GM19372 (cell line): ENCODE measurements around the gene RERE.

Experiments
- ATAC-seq: cut with Tn5 transposase; IDR thresholded peaks from one replicate; pipeline ENCODE4 v1.9.1; 2021; ENCODE audit warnings: mild to moderate bottlenecking, low read depth, moderate library complexity; ENCODE audit not compliant: unreplicated experiment

Gene RERE

GRCh38 chr1:8722366-8722765 is 95.1 kb downstream of the RERE start:
- no peak for ATAC-seq

DNA sequence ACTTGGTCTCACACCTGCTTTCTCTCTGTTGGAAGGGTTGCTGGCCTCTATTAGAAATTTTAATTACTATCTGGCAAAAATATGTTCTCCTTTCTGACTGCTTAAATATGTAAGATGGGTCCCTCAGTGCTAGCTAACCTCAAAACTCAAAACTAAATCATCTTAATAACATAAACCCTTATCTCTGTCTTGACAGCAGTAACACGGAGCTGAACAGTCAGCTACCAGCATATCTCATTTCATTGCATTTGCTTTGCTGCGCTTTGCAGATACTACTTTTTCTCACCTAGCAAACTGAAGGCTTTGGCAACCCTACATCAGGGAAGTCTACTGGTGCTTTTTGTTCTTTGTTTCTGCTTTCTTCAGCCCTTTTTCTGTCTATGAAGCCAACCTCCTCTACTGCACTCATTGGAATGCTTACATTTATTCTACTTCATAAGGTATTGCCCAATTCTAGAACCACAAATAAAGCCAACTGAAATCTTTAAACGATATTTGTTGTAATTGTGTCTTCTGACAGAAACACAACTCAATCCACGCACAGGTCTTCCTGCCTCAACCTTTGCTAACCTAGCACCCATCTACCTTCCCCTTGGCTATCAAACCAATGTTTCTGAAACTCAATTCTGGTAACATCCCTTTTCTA is 95.6 kb downstream of the RERE start:
- no peak for ATAC-seq

GRCh38 chr1:8720347-8720746 is 97.1 kb downstream of the RERE start:
- no peak for ATAC-seq

DNA sequence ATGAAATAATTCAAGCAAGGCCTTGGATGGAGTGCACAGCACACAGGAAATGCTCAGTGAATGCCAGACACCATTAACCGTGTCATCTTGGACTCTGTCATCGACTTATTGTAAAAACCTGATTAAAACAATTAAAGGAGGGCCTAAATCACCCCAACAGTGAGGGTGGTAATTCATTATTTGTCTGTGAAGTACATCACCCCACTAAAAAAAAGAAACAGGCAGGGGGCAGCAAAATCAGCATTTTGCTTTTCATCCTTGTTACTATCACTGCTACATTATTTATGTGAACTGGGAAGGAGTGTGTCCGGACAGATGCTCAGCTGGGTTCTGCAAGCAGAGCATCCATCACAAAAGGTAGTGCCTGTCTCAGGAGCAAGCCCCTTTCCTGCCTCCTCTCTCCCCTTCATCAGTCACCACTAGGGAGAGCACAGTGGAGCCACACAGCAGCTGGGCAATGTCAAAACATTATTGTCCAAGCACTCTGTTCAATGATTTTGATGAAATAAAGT is 98.5 kb downstream of the RERE start:
- ATAC-seq = no peak

DNA sequence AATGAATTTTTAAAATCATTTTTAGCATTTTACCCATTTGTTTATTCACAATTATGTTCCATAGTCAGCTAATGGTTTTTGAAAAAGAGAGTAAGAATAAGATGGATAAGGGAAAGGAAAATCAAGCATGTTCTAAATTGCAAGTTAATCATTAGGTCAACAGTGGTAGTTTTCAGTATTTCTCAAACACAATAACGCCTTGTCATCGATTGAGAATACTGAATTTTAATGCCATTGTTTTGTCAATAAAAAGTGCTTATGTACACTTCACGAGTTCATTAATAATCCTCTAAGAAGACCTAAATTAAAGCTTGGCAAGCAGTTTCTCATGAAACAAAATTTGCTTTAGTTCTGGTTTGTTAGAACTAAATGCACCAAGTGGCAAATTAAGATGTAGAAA is 100.3 kb downstream of the RERE start:
- ATAC-seq = no peak

GRCh38 chr1:8716238-8716637 is 101.2 kb downstream of the RERE start:
- no peak for ATAC-seq

- ATAC-seq = no peak
Measured at GRCh38 chr1:8714173-8714572, 103.3 kb downstream of the RERE start.

DNA sequence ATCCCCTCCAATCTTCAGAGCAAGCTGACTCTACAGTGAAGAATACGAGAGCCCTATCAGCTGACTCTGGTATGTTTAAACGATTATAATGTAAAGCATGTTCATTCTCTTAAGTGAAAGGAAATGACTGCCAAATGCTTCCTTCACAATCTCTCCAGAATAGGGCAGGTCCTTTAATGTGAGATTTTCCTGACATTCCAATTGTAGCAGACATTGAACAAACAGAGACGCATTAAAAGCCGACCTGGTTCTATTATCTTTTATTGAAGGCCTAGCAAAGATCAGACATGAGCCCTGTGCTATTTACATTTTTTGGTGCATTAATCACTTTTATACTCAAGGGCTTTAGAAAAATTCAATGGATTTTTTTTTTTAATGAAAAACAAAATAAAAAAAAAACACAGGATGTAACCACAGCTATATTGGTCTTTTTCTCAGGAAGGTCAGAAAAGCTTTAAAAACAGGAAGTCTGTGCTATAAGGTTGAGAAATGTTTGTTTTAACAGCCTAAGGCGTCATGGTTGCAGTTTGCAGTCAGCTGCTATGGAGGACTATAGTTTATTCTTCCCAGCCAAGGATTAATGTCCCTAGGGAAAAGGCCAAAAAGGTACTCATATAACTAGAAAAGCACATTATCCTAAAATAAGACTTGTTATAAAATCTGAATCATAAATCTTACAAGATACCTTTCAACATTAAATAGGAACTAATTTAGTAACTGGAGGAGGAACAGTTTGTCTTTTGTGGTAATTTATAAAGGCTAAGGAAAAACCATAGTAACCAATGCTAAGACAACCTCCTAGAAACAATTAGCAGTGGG is 104.8 kb downstream of the RERE start:
- no peak for ATAC-seq

- ATAC-seq = no peak
Measured at GRCh38 chr1:8711873-8712412, 105.5 kb downstream of the RERE start.

DNA sequence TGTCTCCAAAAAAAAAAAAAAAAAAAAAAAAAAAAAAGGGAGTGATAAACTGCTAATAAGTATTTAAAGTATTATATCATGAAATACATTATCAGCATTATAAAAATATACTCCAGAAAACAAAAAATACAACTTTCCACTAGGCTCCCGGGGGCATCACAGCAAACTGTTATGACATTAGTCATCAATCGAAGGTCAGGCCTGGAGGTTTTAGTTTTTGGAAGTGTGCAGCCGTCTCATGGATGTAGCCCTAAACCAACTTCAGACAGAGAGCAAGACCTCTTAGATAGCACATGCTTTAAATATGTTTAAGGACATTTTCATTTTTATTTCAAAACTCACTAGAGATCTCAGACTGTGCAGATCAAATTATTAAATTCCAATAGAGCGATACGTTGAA is 106.3 kb downstream of the RERE start:
- ATAC-seq = no peak

DNA sequence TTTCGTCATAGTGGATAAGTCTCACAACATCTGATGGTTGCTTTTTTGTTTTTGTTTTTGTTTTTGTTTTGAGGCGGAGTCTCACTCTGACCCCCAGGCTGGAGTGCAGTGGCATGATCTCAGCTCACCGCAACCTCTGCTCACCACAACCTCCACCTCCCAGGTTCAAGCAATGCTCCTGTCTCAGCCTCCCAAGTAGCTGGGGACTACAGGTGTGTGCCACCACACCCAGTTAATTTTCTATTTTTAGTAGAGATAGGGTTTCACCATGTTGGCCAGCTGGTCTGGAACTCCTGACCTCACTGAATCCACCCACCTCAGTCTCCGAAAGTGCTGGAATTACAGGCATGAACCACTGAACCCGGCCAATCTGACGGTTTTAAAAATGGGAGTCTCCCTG is 109.2 kb downstream of the RERE start:
- no peak for ATAC-seq

GRCh38 chr1:8706995-8707396 is 110.4 kb downstream of the RERE start:
- ATAC-seq = no peak

GRCh38 chr1:8706291-8706690 is 111.1 kb downstream of the RERE start:
- no peak for ATAC-seq

GRCh38 chr1:8704866-8705506 is 112.5 kb downstream of the RERE start:
- ATAC-seq = no peak

DNA sequence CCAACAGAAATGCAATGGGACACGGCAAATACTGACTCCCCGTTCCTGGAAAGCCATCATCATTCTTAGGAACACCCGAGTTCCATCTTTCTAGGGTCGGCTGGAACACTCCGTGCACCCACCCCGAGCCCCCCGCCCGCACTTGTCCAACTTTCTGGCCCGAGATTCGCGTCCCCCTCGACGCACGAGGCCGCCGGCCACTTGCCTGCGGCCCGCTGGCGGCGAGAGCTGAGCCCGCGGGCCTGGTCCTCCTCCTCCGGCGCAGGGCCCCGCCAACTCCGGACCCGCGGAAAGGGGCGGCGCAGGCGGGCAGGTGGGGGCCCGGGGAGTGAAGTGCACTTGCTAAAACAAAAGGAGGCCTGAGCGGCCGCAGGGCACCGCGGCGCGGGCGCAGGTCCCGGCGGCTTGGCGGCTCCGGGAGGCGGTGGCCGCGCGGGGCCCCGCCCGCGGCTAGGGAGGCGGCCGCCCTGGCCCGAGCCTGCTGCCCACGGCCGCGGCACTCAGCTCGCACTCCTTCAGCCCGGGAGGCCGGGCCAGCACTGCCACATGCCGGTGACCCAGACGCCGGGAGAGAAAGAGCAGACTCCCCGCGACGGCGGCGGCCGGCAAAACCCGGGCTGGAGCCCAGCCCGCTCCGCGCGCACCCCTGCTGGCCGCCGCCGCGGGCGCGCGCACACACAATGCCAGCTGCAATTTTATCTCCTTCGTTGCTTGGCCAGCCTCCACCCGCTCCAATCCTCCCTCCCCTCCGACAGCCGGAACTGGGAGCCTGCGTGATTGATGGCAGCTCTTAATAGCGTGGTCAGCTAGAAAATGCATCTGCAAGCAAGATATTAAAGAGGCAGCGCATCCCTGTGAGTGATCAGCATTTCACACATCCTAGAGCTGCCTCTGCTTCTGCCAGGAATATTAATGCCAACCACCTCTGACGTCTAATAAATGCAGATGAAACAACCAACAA is 114.3 kb downstream of the RERE start:
- peak; percentile 63 for ATAC-seq

DNA sequence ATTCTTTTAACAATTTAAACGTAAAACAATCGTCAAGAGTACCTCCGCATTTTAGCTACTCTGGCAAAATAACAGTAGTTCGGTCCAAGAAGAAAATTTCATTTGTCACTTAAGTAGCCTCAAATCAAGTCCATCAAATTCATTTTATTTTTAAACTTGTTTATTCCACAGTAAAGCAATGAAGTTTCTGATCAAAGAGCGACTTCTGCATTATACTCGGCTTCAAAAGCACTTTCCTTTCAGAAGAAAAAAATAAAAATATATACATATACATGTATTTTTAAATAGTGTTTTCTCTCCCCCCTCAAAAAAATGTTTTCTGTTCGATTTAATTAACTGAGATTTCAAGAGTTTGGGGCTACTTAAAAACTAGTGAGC is 115.0 kb downstream of the RERE start:
- no peak for ATAC-seq

DNA sequence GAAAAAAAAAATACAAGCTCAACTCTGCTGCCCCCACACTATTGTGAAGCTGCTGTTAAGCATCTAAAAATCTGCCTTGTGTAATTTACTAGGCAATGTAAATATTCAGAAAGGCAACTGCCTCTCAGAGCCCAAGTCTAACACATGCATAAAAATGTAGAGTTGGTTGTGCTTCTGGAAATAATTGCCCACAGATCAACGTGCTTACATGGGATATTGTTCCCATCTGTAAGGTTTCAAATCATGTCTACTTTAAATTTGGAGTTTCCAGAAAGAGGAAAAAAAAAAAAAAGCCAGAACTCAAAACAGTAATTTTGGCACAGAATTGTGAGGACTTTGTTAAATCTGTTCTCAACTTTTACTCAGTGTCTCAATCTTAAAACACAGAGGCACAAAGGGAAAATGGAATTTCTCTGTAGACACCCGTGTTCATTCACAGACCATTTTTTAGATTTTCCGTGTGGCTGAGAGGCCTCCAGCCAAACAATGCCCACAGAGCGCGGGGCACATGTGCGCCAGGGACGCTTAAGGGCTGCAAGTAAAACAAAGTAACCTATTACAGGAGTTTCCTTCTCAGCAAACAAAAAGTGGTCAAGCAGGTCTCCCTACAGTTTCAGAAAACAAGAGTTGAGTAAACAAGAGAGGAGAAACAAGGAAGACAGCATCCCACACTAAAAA is 115.5 kb downstream of the RERE start:
- no peak for ATAC-seq

GRCh38 chr1:8699679-8700078 is 117.8 kb downstream of the RERE start:
- no peak for ATAC-seq

GRCh38 chr1:8698937-8699447 is 118.4 kb downstream of the RERE start:
- ATAC-seq = no peak
